ENCODE data around the gene CTXN2. TPM values are rescaled to one million over a fixed set of nuclear protein-coding genes. Genes with fewer than 3 reads are reported as not detected.

Gene CTXN2
- total and polyA plus RNA-seq, 9 of the 15 experiments (the other 6 are each of a cell fraction or from before 2014, with no cell fraction given), result not detected

- H3K36me3 ChIP-seq (ENCODE audit: control insufficient read depth, insufficient read depth, low read length), result no peaks in the 10 kb centered on the region
- ATAC-seq (no peak), DNase-seq (ENCODE audit: extremely low read depth in 1 of 4, low spot score in 3 of 4) (peak in 1 of 4 experiments; percentile 42), FAIRE-seq (no peak)
- no peaks in the 10 kb centered on the region for H3K79me2 ChIP-seq (ENCODE audit: control insufficient read depth, insufficient read depth, low read length)
- H3K27me3 ChIP-seq (ENCODE audit: control insufficient read depth in 2 of 2, insufficient read depth in 2 of 2, low read length in 2 of 2), result no peaks in the 10 kb centered on the region
- no peak overlapping the region for H3K27ac ChIP-seq (ENCODE audit: extremely low read depth, low read depth, low read length)
- CTCF ChIA-PET (ENCODE audit: low intra/inter-chr PET ratio), result no interaction called here
- H3K4me2 ChIP-seq (ENCODE audit: insufficient read depth, low read length), result no peak overlapping the region
- in situ Hi-C loops (cut with MboI), result no loop called here
- H3K9me3 ChIP-seq (replicated peaks; ENCODE audit: control insufficient read depth, insufficient read depth, low read depth, low read length), result no peaks in the 10 kb centered on the region
- no peak overlapping the region for H3K4me3 ChIP-seq
- no peaks in the 10 kb centered on the region for H3K4me1 ChIP-seq (replicated peaks in 1 of 2; ENCODE audit: control insufficient read depth in 2 of 2, insufficient read depth in 2 of 2, low read length in 2 of 2)
- WGBS (ENCODE audit: insufficient coverage, low coverage, missing lambda C conversion rate), result 2% methylated on average over 15 of the region's 15 CpGs
- no peak overlapping the region for H3K9ac ChIP-seq (ENCODE audit: insufficient read depth in 1 of 2, low read depth in 2 of 2, low read length in 2 of 2)
- no peaks in the 10 kb centered on the region for H3K9me1 ChIP-seq (ENCODE audit: control insufficient read depth, insufficient read depth, low read length)
- POLR2A ChIA-PET, result no interaction called here
- BruUV-seq (replicated peaks), result no TSS peak
- no peaks in the 10 kb centered on the region for H4K20me1 ChIP-seq (replicated peaks; ENCODE audit: control insufficient read depth, insufficient read depth, low read length)
- TF ChIP-seq EHMT2 (IDR thresholded peaks at IDR 0.05) (peak; percentile 91), REST (IDR thresholded peaks at IDR 0.05; ENCODE audit: borderline replicate concordance) (peak; percentile 95), REST (CRISPR knock-in tag; IDR thresholded peaks at IDR 0.05; ENCODE audit: low read depth) (peak; percentile 91), MIER1 (IDR thresholded peaks at IDR 0.05; ENCODE audit: low read depth) (peak; percentile 76), ZNF134 (CRISPR knock-in tag; conservative IDR thresholded peaks at IDR 0.05) (no peak)
- no peak overlapping the region for H2AFZ ChIP-seq (ENCODE audit: low read depth, low read length)
- intact Hi-C loops (cut with micrococcal nuclease), result no loop called here
Measured at GRCh38 chr15:48190932-48191573, 412 bp upstream of the CTXN2 start.

Measured in K562 (cell line).